Activated T-cell treated with anti-CD3 and anti-CD28 coated beads, Interleukin-2, amount 50 U/mL, for 24 hours (primary cell): Measurements from ENCODE around the gene ALDH5A1.
A peak's percentile ranks its signal among the peaks of the same experiment; 100 is the strongest.
"Not testable (repeated sequence)": the region's sequence is repeated elsewhere in the genome, so short reads cannot be mapped to it uniquely, and the experiment has no call there.

ENCODE experiments used
- DNase-seq: peaks from one replicate; pipeline ENCODE4 v3.0.0-alpha.2; 2020
- H3K27ac Mint-ChIP-seq: 2 replicates; pipeline ENCODE4 v1.8.0; 2020; ENCODE audit warnings: mild to moderate bottlenecking, mixed read lengths
- H3K27me3 Mint-ChIP-seq: 2 replicates; pipeline ENCODE4 v1.8.0; 2020; ENCODE audit warnings: mixed read lengths
- H3K36me3 Mint-ChIP-seq: 2 replicates; pipeline ENCODE4 v1.8.0; 2020; ENCODE audit warnings: low read depth, mixed read lengths
- H3K4me1 Mint-ChIP-seq: 2 replicates; pipeline ENCODE4 v1.8.0; 2020; ENCODE audit warnings: low read depth, mixed read lengths
- H3K4me3 Mint-ChIP-seq: 2 replicates; pipeline ENCODE4 v1.8.0; 2020; ENCODE audit warnings: mild to moderate bottlenecking, moderate library complexity, mixed read lengths
- H3K9me3 Mint-ChIP-seq: 2 replicates; pipeline ENCODE4 v1.8.0; 2020; ENCODE audit warnings: mixed read lengths

Gene ALDH5A1

GRCh38 chr6:24501374-24501773 is 6.6 kb downstream of the ALDH5A1 start:
- peak overlapping the region; percentile 15 for H3K27ac Mint-ChIP-seq
- no peak for DNase-seq
- peaks cover 50% of the 10 kb centered on the region for H3K36me3 Mint-ChIP-seq
- no peak overlapping the region for H3K4me3 Mint-ChIP-seq
- H3K4me1 Mint-ChIP-seq: peaks cover 19% of the 10 kb centered on the region
- no peaks in the 10 kb centered on the region for H3K27me3 Mint-ChIP-seq
- peaks cover 10% of the 10 kb centered on the region for H3K9me3 Mint-ChIP-seq

GRCh38 chr6:24501914-24502313 is 7.1 kb downstream of the ALDH5A1 start:
- Mint-ChIP-seq H3K4me1 (peaks cover 19% of the 10 kb centered on the region), H3K27ac (no peak overlapping the region), H3K9me3 (peaks cover 7% of the 10 kb centered on the region), H3K36me3 (peaks cover 50% of the 10 kb centered on the region), H3K4me3 (no peak overlapping the region), H3K27me3 (no peaks in the 10 kb centered on the region)
- DNase-seq: no peak

GRCh38 chr6:24504287-24504648 is 9.5 kb downstream of the ALDH5A1 start:
- no peak overlapping the region for H3K27ac Mint-ChIP-seq
- H3K4me1 Mint-ChIP-seq: peaks cover 14% of the 10 kb centered on the region
- no peak overlapping the region for H3K4me3 Mint-ChIP-seq
- peaks cover 3% of the 10 kb centered on the region for H3K9me3 Mint-ChIP-seq
- DNase-seq: no peak
- H3K27me3 Mint-ChIP-seq: no peaks in the 10 kb centered on the region
- H3K36me3 Mint-ChIP-seq: peaks cover 60% of the 10 kb centered on the region

GRCh38 chr6:24504649-24505586 is 10.1 kb downstream of the ALDH5A1 start:
- Mint-ChIP-seq H3K4me1 (peaks cover 13% of the 10 kb centered on the region), H3K27me3 (no peaks in the 10 kb centered on the region), H3K27ac (no peak overlapping the region), H3K36me3 (peaks cover 67% of the 10 kb centered on the region), H3K4me3 (no peak overlapping the region), H3K9me3 (peaks cover 3% of the 10 kb centered on the region)
- no peak for DNase-seq

GRCh38 chr6:24506814-24507520 is 12.2 kb downstream of the ALDH5A1 start:
- DNase-seq: no peak
- no peaks in the 10 kb centered on the region for H3K27me3 Mint-ChIP-seq

GRCh38 chr6:24511976-24512375 is 17.2 kb downstream of the ALDH5A1 start:
- H3K4me1 Mint-ChIP-seq, H3K27ac Mint-ChIP-seq, DNase-seq: not testable (repeated sequence)

More at GRCh38 chr6:24506814-24507520, 12.2 kb downstream of the ALDH5A1 start:
- H3K4me1 Mint-ChIP-seq: peaks cover 4% of the 10 kb centered on the region
- peaks cover 76% of the 10 kb centered on the region for H3K36me3 Mint-ChIP-seq
- no peak overlapping the region for H3K27ac Mint-ChIP-seq
- peaks cover 3% of the 10 kb centered on the region for H3K9me3 Mint-ChIP-seq
- H3K4me3 Mint-ChIP-seq: no peak overlapping the region

GRCh38 chr6:24513602-24514001 is 18.8 kb downstream of the ALDH5A1 start:
- Mint-ChIP-seq H3K4me1 (peaks cover 4% of the 10 kb centered on the region), H3K36me3 (peaks cover 56% of the 10 kb centered on the region), H3K4me3 (no peak overlapping the region), H3K9me3 (no peaks in the 10 kb centered on the region), H3K27ac (no peak overlapping the region), H3K27me3 (no peaks in the 10 kb centered on the region)
- no peak for DNase-seq

More at GRCh38 chr6:24511976-24512375, 17.2 kb downstream of the ALDH5A1 start:
- peaks cover 63% of the 10 kb centered on the region for H3K36me3 Mint-ChIP-seq
- H3K27me3 Mint-ChIP-seq, H3K9me3 Mint-ChIP-seq, H3K4me3 Mint-ChIP-seq: not testable (repeated sequence)

GRCh38 chr6:24517659-24518543 is 23.1 kb downstream of the ALDH5A1 start:
- Mint-ChIP-seq H3K9me3 (no peaks in the 10 kb centered on the region), H3K4me3 (no peak overlapping the region), H3K4me1 (peaks cover 4% of the 10 kb centered on the region), H3K27me3 (no peaks in the 10 kb centered on the region), H3K27ac (peak overlapping the region; percentile 69), H3K36me3 (peaks cover 34% of the 10 kb centered on the region)
- no peak for DNase-seq

GRCh38 chr6:24520929-24521546 is 26.3 kb downstream of the ALDH5A1 start:
- DNase-seq: peak; percentile 47
- Mint-ChIP-seq H3K4me3 (no peak overlapping the region), H3K27ac (peak overlapping the region; percentile 40), H3K27me3 (no peaks in the 10 kb centered on the region), H3K36me3 (peaks cover 22% of the 10 kb centered on the region), H3K4me1 (peaks cover 4% of the 10 kb centered on the region), H3K9me3 (no peaks in the 10 kb centered on the region)

- Mint-ChIP-seq H3K27ac (no peak overlapping the region), H3K27me3 (no peaks in the 10 kb centered on the region), H3K36me3 (peaks cover 17% of the 10 kb centered on the region), H3K9me3 (no peaks in the 10 kb centered on the region), H3K4me3 (no peak overlapping the region), H3K4me1 (peaks cover 7% of the 10 kb centered on the region)
- DNase-seq: no peak
Measured at GRCh38 chr6:24522228-24523176, 27.7 kb downstream of the ALDH5A1 start.

- no peaks in the 10 kb centered on the region for H3K27me3 Mint-ChIP-seq
Measured at GRCh38 chr6:24524329-24524728, 29.6 kb downstream of the ALDH5A1 start.

GRCh38 chr6:24524805-24525204 is 30.0 kb downstream of the ALDH5A1 start:
- no peak overlapping the region for H3K27ac Mint-ChIP-seq
- H3K9me3 Mint-ChIP-seq: no peaks in the 10 kb centered on the region
- H3K36me3 Mint-ChIP-seq: peaks cover 17% of the 10 kb centered on the region
- no peak overlapping the region for H3K4me3 Mint-ChIP-seq
- DNase-seq: no peak
- H3K27me3 Mint-ChIP-seq: no peaks in the 10 kb centered on the region
- peaks cover 11% of the 10 kb centered on the region for H3K4me1 Mint-ChIP-seq

More at GRCh38 chr6:24524329-24524728, 29.6 kb downstream of the ALDH5A1 start:
- Mint-ChIP-seq H3K27ac (no peak overlapping the region), H3K36me3 (peaks cover 16% of the 10 kb centered on the region), H3K4me3 (no peak overlapping the region), H3K4me1 (peaks cover 11% of the 10 kb centered on the region), H3K9me3 (no peaks in the 10 kb centered on the region)
- no peak for DNase-seq

- Mint-ChIP-seq H3K4me1 (peaks cover 7% of the 10 kb centered on the region), H3K9me3 (no peaks in the 10 kb centered on the region), H3K36me3 (peaks cover 45% of the 10 kb centered on the region), H3K27ac (no peak overlapping the region), H3K4me3 (no peak overlapping the region), H3K27me3 (no peaks in the 10 kb centered on the region)
- DNase-seq: no peak
Measured at GRCh38 chr6:24529985-24530384, 35.2 kb downstream of the ALDH5A1 start.
